Adrenal gland (tissue), 5 donors: ENCODE data around the gene SPATA12.

Experiments used
- CTCF ChIP-seq, 6 experiments: fragments of 450-650 bp in 4 of 6; fragments of 200-600 bp in 2 of 6; sonication (generic) in 1 of 6; IDR thresholded peaks; 1 replicate in 5 of 6; 2 replicates in 1 of 6; pipeline versions ENCODE4 v1.5.1 to v1.8.0; 2016 to 2021; ENCODE audit warnings: antibody characterized with exemption in 6 of 6, mild to moderate bottlenecking in 2 of 6, moderate library complexity in 1 of 6
- POLR2A ChIP-seq, 2 donors: fragments of 450-650 bp; IDR thresholded peaks; one replicate each; pipeline ENCODE4 v1.6.1; 2017; ENCODE audit warnings: antibody characterized with exemption in 2 of 2, mild to moderate bottlenecking in 2 of 2, moderate library complexity in 1 of 2
- donor health status: DM: no; HTN: no; CAD: no.

GRCh38 chr3:57062101-57062631, 1.7 kb downstream of the SPATA12 start:
- TF ChIP-seq POLR2A (IDR thresholded peaks at IDR 0.05) (no peak), CTCF (IDR thresholded peaks at IDR 0.05) (no peak)
